ENCODE data around the gene PRIMA1. TPM values are rescaled to one million over a fixed set of nuclear protein-coding genes. Genes with fewer than 3 reads are reported as not detected.

PRIMA1 gene
- total and polyA plus RNA-seq, 2 experiments from 2014 or later, result 0.53 to 5.7 TPM

GRCh38 chr14:93747560-93747959 lies 40.7 kb downstream of the PRIMA1 start:
- H3K9me3 ChIP-seq (ENCODE audit: low read depth), result no peaks in the 10 kb centered on the region
- no peak for TF ChIP-seq CTCF (IDR thresholded peaks at IDR 0.05; ENCODE audit: low read depth, low read length)
- H3K27ac ChIP-seq, result peak overlapping the region; percentile 95
- H3K4me1 ChIP-seq (ENCODE audit: low read depth), result peaks cover 71% of the 10 kb centered on the region
- no peak overlapping the region for H3K4me3 ChIP-seq
- no peaks in the 10 kb centered on the region for H3K36me3 ChIP-seq
- H3K27me3 ChIP-seq, result no peaks in the 10 kb centered on the region
- no peak for DNase-seq (ENCODE audit: low read depth in 1 of 2, low spot score in 1 of 2)

- no peaks in the 10 kb centered on the region for H3K36me3 ChIP-seq
- peak overlapping the region; percentile 95 for H3K27ac ChIP-seq
- H3K4me3 ChIP-seq, result no peak overlapping the region
- no peaks in the 10 kb centered on the region for H3K27me3 ChIP-seq
- H3K9me3 ChIP-seq (ENCODE audit: low read depth), result no peaks in the 10 kb centered on the region
- TF ChIP-seq CTCF (IDR thresholded peaks at IDR 0.05; ENCODE audit: low read depth, low read length), result no peak
- no peak for DNase-seq (ENCODE audit: low read depth in 1 of 2, low spot score in 1 of 2)
- peaks cover 68% of the 10 kb centered on the region for H3K4me1 ChIP-seq (ENCODE audit: low read depth)
These were observed 41.2 kb downstream of the PRIMA1 start for GRCh38 chr14:93747102-93747501.

GRCh38 chr14:93745603-93746273 lies 42.5 kb downstream of the PRIMA1 start:
- peak overlapping the region; percentile 95 for H3K27ac ChIP-seq
- TF ChIP-seq CTCF (IDR thresholded peaks at IDR 0.05; ENCODE audit: low read depth, low read length), result no peak
- DNase-seq (ENCODE audit: low read depth in 1 of 2, low spot score in 1 of 2), result peak in 1 of 2 donors; percentile 30

GRCh38 chr14:93744876-93745275 lies 43.4 kb downstream of the PRIMA1 start:
- peaks cover 62% of the 10 kb centered on the region for H3K4me1 ChIP-seq (ENCODE audit: low read depth)
- no peak for TF ChIP-seq CTCF (IDR thresholded peaks at IDR 0.05; ENCODE audit: low read depth, low read length)
- H3K27me3 ChIP-seq, result no peaks in the 10 kb centered on the region
- H3K27ac ChIP-seq, result peak overlapping the region; percentile 95
- no peak for DNase-seq (ENCODE audit: low read depth in 1 of 2, low spot score in 1 of 2)
- H3K36me3 ChIP-seq, result no peaks in the 10 kb centered on the region
- no peaks in the 10 kb centered on the region for H3K9me3 ChIP-seq (ENCODE audit: low read depth)
- H3K4me3 ChIP-seq, result no peak overlapping the region

More at GRCh38 chr14:93745603-93746273, 42.5 kb downstream of the PRIMA1 start:
- Histone ChIP-seq H3K9me3 (ENCODE audit: low read depth) (no peaks in the 10 kb centered on the region), H3K27me3 (no peaks in the 10 kb centered on the region), H3K4me3 (no peak overlapping the region), H3K4me1 (ENCODE audit: low read depth) (peaks cover 62% of the 10 kb centered on the region), H3K36me3 (no peaks in the 10 kb centered on the region)

GRCh38 chr14:93744176-93744575 lies 44.1 kb downstream of the PRIMA1 start:
- no peaks in the 10 kb centered on the region for H3K36me3 ChIP-seq
- no peak overlapping the region for H3K4me3 ChIP-seq
- H3K4me1 ChIP-seq (ENCODE audit: low read depth), result peaks cover 56% of the 10 kb centered on the region
- H3K27ac ChIP-seq, result no peak overlapping the region
- no peak for TF ChIP-seq CTCF (IDR thresholded peaks at IDR 0.05; ENCODE audit: low read depth, low read length)
- H3K27me3 ChIP-seq, result no peaks in the 10 kb centered on the region
- no peak for DNase-seq (ENCODE audit: low read depth in 1 of 2, low spot score in 1 of 2)
- H3K9me3 ChIP-seq (ENCODE audit: low read depth), result no peaks in the 10 kb centered on the region
